Measurements from ENCODE around the gene SAMD9L. TPM values are rescaled to one million over a fixed set of nuclear protein-coding genes. Genes with fewer than 3 reads are reported as not detected.
"Not testable (repeated sequence)": the region's sequence is repeated elsewhere in the genome, so short reads cannot be mapped to it uniquely, and the experiment has no call there.

The SAMD9L gene
- total RNA-seq, 1 experiment from 2014 or later: 0.33 TPM

DNA sequence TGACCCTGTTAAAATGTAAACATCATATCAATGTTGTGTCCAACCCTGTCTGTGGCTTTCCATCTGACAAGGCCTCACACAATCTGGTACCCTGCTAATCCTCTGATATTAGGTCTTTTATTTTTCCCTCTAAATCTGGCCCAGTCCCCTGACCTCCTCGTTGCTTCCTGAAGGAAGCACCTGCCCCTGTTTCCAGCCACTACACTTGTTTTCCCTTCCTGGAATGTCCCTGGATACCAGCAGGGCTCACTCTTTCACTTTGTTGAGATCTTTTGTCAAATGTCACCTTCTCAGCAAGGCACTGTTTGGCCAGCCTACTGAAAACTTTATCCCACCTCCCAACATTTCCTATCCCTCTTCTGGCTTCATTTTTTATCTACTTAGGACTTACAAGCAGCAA is 2.1 kb downstream of the SAMD9L start:
- DNase-seq (ENCODE audit: low spot score): no peak

DNA sequence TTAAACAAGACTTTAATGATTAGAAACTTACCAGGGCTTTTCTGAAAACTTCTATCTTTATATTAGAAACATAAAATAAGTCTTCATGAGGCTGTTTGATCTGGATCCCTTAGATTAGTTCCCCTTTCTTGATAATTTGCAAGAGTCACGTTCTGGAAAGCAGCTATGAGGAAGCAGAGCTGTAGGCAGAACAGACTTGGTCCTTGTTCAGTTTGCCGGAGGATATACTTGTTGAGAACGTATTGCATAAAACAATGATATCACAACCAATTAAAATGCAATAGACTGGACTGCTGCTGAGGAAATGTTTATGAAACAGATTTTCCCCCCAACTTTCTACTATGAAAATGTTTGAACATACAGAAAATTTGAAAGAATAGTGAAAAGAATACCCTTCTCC is 2.8 kb downstream of the SAMD9L start:
- DNase-seq (ENCODE audit: low spot score): no peak

DNA sequence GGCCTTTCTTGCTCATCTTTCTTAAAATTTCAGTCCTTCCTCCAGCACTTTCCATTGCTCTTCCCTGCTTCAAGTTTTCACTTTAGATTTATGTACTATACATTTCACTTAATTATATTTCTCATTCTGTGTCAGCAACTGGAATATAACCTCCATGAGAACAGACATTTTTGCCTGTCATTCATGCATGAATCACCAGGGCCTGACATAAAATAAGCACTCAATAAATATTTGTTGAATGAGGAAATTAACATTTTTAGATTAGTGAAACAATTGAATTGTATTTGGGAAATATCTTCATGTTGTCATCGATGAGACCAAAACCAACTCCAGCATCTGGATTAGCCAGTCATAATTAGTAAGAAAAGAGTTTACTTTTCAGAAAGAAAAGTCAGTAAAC is 6.1 kb downstream of the SAMD9L start:
- DNase-seq (ENCODE audit: low spot score): no peak

DNA sequence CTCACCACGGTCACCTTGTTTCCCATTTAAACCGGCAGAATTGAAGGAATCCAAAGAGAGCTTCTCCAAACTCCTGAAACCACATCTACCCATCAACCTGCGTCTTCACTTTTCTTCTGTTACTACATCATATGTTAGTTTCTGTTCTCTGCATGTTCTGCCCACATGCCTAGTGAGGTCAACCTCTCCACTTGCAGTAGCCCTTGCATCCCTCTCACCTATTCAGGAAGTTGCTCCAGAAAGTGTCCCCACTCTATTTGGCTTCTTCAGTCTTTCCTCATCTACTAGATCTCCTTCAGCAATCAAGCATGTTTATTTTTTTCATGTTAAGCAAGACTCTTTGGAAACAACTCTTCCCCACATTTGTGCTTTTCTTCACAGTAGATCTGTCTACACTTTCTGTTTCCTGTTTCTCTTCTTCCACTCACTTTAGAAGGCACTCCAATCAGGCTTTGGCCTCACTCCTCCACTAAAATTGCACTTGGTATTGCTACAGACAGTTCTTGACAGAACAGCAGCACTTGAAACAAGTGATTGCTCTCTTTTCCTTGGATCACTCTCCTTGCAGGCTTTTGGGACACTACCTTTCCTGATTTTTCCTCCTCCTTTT is 7.5 kb downstream of the SAMD9L start:
- DNase-seq (ENCODE audit: low spot score): no peak

DNA sequence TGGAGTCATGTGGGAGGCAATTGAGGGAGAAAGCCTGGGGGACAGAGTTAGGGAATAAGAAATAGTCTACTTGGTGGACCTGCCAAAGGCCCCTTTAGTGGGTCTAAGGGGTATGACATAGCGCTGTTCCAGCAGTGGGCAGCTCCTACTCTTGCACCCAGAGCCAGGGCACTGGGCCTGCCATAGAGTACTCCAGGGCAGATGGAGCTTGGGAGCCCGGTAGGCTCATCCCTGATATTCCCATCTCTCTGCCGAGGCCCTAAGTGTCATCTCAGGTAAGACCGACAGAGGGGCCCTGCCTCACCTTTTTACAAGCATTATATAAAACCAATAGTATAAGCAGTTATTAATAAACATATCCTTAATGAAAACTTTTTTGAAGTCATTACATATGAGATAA is 9.6 kb downstream of the SAMD9L start:
- no peak for DNase-seq (ENCODE audit: low spot score)

DNA sequence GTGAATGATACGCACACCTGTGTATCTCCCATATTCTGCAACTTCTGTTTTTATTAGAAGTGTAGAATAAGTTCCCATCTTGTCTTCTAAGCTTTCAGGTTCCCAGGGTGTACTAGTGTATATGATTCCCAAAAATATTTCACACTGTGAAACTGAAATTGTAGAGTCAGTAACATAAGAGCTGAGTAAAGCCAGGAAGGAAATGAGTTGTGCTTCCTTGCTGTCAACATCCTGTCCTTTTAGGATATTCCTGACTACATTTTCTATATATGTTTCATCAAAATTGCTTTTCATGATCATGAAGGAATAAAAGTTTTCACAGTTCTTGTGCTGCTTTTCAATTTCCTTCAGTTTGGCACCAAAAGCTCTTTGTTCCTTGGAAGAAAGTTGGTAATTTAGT is 15.2 kb downstream of the SAMD9L start:
- DNase-seq (ENCODE audit: low spot score): no peak

DNA sequence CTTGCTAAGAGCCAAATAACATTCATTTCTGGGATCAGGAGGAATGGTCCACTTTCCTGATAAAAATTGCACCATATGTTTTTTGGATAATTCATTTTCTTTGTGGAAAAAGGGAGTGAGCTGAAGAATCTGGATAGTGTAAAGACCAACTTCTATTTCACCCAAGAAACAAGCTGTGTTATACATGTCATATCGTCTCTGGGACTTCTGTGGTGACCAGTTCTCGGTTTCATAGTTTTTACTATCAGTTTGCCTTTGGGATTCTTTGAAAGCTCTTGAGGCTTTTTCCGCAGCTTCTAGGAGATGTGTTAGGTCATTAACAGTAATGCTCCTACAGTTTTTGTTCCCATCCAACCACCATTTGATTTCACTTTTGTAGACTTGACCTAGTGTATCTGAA is 16.0 kb downstream of the SAMD9L start:
- DNase-seq (ENCODE audit: low spot score): no peak

DNA sequence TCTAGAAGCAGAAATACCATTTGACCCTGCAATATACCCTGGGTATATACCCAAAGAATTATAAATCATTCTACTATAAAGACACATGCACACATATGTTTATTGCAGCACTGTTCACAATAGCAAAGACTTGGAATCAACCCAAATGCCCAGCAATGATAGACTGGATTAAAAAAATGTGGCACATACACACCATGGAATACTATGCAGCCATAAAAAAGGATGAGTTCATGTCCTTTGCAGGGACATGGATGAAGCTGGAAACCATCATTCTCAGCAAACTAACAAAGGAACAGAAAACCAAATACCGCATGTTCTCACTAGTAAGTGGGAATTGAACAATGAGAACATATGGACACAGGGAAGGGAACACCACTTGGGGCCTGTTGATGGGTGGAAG is 21.2 kb downstream of the SAMD9L start:
- not testable (repeated sequence) for DNase-seq (ENCODE audit: low spot score)

DNA sequence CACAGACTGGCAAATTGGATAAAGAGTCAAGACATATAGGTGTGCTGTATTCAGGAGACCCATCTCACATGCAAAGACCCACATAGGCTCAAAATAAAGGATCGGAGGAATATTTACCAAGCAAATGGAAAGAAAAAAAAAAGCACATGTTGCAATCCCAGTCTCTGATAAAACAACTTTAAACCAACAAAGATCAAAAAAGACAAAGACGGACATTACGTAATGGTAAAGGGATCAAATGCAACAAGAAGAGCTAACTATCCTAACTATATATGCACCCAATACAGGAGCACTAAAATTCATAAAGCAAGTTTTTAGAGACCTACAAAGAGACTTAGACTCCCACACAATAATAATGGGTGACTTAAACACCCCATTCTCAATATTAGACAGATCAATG is 24.7 kb downstream of the SAMD9L start:
- not testable (repeated sequence) for DNase-seq (ENCODE audit: low spot score)

DNA sequence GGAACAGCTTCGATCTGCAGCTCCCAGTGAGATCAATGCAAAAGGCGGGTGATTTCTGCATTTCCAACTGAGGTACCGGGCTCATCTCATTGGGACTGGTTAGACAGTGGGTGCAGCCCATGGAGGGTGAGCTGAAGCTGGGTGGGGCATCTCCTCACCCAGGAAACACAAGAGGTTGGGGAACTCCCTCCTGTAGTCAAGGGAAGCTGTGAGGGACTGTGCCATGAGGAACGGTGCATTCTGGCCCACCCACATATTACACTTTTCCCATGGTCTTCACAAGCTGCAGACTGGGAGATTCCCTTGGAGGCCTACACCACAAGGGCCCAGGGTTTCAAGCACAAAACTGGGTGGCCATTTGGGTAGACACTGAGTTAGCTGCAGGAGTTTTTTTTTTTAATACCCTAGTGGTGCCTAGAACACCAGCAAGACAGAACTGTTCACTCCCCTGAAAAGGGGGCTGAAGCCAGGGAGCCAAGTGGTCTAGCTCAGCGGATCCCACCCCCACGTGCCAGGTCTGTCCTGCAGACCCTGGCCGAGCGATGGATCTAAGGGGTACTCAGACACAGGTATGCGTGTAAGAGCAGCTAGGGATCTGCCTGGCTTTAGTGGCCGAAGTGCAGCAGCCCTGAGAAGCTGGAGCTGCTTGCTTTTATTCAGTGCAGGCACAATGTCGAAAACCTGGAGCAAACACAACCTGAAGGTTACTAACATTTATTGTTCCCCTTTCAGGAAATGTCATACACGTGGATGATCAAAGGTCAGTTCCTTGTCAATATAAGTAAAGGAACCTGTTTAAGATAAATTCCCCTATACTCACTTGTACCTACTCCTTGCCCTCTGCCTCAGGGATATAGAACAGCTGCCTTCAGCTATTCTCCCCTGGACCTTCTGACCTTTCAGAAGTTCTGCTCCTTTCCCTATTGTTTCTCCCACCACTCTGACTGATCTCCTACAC is 27.3 kb downstream of the SAMD9L start:
- DNase-seq (ENCODE audit: low spot score): no peak

DNA sequence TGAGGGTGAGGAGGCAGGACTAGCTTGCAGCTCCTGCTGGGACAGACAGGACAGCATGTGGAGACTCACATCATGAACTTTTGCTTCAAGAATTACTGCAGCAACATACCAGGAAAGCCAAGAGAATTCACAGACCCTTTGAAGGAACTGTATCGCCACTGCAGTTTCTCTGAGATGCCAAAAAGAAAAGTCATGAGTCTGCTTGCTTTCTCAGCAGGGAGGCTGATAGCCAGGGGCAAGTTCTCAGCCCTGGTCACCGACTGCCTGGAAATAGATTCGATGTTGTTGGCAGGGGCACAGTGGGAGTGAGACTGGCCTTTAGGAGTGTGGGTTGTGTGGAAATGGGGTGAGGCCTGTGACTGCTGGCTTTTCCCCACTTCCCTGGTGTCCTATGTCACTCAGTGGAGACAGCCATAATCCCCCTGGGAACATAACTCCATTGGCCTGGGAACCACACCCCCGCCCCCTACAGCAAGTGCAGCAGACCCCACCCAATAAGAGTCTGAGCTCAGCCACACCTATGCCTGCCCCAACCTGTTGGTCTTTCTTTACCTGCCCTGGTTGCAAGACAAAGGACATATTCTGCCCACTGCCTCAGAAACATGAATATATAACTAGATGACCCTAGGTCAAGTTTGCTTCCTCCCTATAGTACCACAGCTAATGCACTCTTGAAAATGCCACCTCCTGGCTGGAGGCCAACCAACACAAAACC is 28.8 kb downstream of the SAMD9L start:
- no peak for DNase-seq (ENCODE audit: low spot score)

DNA sequence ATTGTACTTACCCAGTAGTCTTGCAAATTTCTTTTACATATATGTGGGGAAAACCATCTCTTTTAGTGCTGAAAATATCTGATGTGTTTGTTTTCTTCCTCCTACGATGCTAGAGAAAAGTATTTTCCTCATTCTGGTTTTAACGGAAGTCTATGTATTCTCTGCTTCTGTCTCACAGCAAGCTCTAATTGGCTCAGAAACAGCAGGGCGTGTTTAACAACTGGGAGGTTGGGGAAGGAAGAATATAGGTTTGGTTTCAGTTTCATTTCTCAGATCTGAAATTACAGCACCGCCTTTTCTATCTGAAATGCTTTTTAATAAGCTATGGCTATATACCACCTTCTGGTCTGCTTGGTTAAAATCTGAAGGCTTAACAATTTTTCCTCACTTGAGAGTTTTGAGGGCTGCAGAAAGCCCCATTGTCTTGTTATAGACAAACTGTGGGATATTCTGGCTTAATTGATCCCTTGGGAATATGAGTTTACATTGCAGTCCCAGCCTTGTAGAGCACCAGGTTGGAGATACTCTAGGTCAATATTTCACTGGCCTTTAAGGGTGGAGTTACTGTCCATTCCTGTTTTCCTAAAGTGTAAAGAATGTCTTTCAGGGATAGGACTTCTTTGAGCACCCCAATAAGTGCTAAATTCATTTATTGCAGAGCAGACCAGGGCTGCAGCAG is 30.2 kb downstream of the SAMD9L start, which contains the start of gene SAMD9:
Gene SAMD9 (minus strand): TSS at position 128 of the 679 bp plus-strand sequence. CDS start 11,882 bp downstream, outside the sequence.
- peak; percentile 89 for DNase-seq (ENCODE audit: low spot score)

DNA sequence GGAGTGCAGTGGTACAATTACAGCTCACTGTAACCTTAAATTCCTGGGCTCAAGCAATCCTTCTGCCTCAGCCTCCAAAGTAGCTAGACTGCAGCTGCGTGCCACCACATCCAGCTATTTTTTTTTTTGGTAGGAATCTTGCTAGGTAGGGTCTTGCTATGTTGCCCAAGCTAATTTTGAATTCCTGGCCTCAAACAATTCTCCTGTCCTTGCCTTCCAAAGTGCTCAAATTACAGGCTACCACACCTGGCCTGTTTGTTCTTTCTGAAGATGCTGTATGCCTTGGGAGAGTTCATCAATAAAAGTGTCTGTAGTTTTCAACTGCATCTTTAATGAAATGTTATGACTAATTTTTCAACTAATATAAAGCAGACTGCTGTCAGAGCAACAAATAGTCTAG is 30.9 kb downstream of the SAMD9L start:
- DNase-seq (ENCODE audit: low spot score): no peak

DNA sequence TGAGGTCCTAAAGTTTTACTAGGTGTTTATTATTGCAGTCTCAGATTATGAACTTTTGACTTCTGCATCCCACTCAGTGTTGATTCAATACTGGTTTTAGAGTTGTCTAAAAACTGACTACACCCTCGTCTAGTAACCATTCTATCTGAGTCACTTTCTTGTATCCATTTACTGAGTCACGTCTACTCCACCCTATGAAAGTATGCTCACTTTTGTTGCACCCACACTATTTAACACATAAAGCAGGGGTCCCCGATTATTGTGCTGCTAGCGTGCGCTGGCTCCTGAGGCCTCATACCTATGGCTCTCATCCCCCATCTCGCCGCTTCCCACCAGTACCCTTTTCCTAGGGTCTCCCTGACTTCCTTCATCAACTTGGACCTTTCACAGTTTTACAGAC is 32.4 kb downstream of the SAMD9L start:
- DNase-seq (ENCODE audit: low spot score): peak; percentile 82

DNA sequence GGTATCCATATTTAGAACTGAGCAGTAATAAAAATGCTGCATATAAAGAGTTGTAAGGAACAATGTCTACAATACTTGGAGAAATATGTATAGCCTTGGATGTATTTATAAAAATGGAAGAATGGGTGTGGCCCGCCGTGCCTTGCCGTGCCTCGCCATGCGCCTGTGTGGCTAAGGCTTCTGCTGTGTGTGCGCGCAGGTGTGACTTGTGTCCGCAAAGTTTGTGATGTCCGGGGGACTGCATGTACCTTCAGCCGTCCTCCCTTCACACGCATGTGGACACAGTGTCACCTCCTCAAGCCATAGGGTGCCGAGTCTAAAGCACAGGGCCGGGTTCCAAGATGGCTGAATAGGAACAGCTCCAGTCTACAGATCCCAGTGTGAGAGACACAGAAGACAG is 40.2 kb downstream of the SAMD9L start:
- no peak for DNase-seq (ENCODE audit: low spot score)

DNA sequence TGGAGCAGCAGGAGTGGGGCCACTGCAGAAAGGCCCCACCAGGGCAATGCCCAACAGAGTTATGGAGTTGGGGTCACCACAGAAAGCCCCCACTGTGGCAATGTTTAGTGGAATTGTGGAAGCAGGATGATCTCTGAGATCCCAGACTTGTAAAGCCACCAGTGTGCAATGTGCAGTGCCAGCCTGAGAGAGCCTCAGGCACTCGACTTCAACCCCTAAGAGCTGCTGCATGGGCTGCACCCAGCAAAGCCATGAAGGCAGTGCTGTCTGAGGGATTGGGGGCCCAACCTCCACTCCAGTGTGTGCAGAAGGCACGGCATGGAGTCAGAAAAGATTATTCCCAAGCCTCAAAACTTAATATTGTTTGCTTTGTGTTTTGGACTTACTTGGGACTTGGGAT is 50.8 kb downstream of the SAMD9L start:
- DNase-seq (ENCODE audit: low spot score): no peak

DNA sequence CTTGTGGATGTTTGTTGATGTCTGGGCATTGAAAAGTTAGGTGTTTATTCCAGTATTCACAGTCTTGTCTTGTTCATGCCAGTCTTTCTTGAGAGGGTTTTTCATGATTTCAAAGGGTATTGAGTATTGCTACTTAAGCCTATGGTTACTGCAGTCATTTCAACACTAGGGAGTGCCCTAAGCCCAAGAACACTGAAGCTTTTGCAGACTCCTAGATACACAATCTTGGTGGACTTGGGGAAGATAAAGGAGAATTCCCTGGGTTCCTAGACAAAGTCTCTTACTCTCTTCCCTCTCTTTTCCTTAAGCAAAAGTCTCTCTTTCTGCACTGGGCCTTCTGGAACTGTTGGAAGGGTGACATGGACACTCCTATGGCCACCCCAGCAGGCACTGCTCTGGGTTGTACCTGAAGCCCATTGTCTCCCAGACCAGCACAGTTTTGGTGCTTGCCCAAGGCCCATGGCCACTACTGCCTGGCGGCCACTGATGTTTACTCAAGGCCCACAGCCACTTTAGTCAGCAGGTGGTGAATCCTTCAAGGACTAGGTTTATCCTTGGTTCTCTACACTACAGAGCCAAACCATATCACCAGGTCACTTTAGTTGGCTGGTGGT is 55.3 kb downstream of the SAMD9L start:
- peak; percentile 55 for DNase-seq (ENCODE audit: low spot score)

All from HT-29 (cell line).